ENCODE results near the gene SAMHD1.

SAMHD1 gene

DNA sequence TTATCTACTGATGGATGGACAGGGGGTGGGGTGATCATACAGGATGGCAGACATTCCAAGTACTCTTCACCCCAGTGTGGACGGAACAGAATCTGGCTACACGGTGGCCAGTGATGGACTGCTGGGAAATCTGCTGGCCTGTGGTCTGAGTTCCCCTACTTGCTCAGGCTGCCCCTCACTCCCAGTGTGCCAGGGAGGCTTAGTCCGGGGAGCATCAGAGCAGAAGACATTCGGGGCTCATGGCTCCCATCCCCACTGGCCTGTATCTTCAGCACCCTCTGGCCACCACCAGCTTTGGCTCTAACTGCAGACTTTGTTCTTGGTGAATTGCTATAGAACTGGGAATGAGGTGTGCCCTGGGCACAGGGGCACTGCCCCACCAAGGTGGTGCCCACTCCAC, 60.3 kb downstream of the SAMHD1 start:
- H3K4me3 ChIP-seq (ENCODE audit: control insufficient read depth in 1 of 7, extremely low read depth in 1 of 7, insufficient read depth in 4 of 7, low read depth in 2 of 7, low read length in 6 of 7): no peak overlapping the region
- CTCF ChIA-PET: no interaction called here
- H3K4me1 ChIP-seq (ENCODE audit: control extremely low read depth in 1 of 4, control insufficient read depth in 4 of 4, insufficient read depth in 4 of 4, low read length in 3 of 4): peaks cover 0 to 6% (median 0%) of the 10 kb centered on the region in 4 experiments
- no peaks in the 10 kb centered on the region for H3K27me3 ChIP-seq (replicated peaks in 2 of 5; ENCODE audit: control insufficient read depth in 4 of 5, insufficient read depth in 5 of 5, low read length in 4 of 5)
- no peak for DNase-seq
- no peaks in the 10 kb centered on the region for H3K9me3 ChIP-seq (ENCODE audit: control extremely low read depth in 1 of 5, control insufficient read depth in 4 of 5, insufficient read depth in 2 of 5, low read depth in 1 of 5, low read length in 4 of 5)
- peaks cover 0 to 26% (median 0%) of the 10 kb centered on the region in 4 experiments for H3K36me3 ChIP-seq (ENCODE audit: control insufficient read depth in 4 of 4, insufficient read depth in 4 of 4, low read length in 3 of 4)
- H3K27ac ChIP-seq (ENCODE audit: insufficient read depth in 1 of 2, low read depth in 1 of 2, low read length in 2 of 2, poor library complexity in 1 of 2, severe bottlenecking in 2 of 2): no peak overlapping the region
- POLR2A ChIA-PET: no interaction called here
- whole genome bisulfite sequencing (ENCODE audit: insufficient coverage): 97% methylated on average over 3 of the region's 4 CpGs

DNA sequence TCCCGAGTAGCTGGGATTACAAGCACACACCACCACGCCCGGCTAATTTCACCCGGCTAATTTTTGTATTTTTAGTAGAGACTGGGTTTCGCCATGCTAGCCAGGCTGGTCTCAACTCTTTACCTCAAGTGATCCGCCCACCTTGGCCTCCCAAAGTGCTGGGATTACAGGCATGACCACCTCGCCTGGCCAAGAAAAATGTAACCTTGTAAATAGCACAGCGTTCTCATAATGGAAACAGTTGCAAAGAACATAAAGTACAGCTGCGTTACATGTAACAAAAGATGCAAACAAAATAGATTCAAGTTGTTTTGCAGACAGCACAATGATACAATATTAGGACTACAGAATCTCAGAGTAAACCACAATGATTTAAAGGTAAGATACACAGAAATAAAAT, 60.9 kb downstream of the SAMHD1 start:
- ChIA-PET POLR2A (no interaction called here), CTCF (interaction anchor here (1.2 kb wide), 1 partner anchor 22 kb away, joined by 3 read pairs; no protein-coding TSS in a partner anchor)
- Histone ChIP-seq H3K4me3 (ENCODE audit: control insufficient read depth in 1 of 7, extremely low read depth in 1 of 7, insufficient read depth in 4 of 7, low read depth in 2 of 7, low read length in 6 of 7) (no peak overlapping the region), H3K4me1 (ENCODE audit: control extremely low read depth in 1 of 4, control insufficient read depth in 4 of 4, insufficient read depth in 4 of 4, low read length in 3 of 4) (peaks cover 0 to 6% (median 0%) of the 10 kb centered on the region in 4 experiments), H3K36me3 (ENCODE audit: control insufficient read depth in 4 of 4, insufficient read depth in 4 of 4, low read length in 3 of 4) (peaks cover 0 to 26% (median 0%) of the 10 kb centered on the region in 4 experiments), H3K27ac (ENCODE audit: insufficient read depth in 1 of 2, low read depth in 1 of 2, low read length in 2 of 2, poor library complexity in 1 of 2, severe bottlenecking in 2 of 2) (no peak overlapping the region), H3K27me3 (replicated peaks in 2 of 5; ENCODE audit: control insufficient read depth in 4 of 5, insufficient read depth in 5 of 5, low read length in 4 of 5) (no peaks in the 10 kb centered on the region), H3K9me3 (ENCODE audit: control extremely low read depth in 1 of 5, control insufficient read depth in 4 of 5, insufficient read depth in 2 of 5, low read depth in 1 of 5, low read length in 4 of 5) (no peaks in the 10 kb centered on the region)
- no peak for DNase-seq
- whole genome bisulfite sequencing (ENCODE audit: insufficient coverage): 98% methylated on average over 8 of the region's 9 CpGs

DNA sequence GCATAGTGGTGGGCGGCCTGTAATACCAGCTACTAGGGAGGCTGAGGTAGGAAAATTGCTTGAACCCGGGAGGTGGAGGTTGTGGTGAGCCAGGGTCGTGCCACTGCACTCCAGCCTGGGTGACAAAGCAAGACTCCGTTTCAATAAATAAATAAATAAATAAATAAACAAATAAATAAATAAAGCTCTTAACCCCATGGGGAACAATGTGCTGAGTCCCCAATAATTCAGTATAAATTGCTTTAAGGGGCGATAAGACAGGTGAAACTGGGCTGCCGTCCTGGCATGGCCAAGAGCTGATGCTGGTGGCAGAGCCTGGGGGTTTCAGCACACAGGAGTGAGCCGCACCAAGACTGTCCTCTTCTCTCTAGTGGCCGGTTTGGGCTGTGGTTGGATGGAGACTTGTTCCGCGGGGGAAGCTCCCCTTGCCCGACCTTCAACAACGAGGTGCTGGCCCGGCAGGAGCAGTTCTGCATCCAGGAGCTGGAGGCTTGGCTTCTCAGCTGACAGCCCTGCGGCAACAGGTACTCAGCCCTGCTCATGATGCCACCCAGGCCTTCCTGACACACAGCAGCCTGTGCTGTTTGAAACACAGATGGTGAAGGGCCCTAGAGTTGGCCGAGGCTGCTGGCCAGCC, 62.5 kb downstream of the SAMHD1 start:
- Histone ChIP-seq H3K9me3 (ENCODE audit: control extremely low read depth in 1 of 5, control insufficient read depth in 4 of 5, insufficient read depth in 2 of 5, low read depth in 1 of 5, low read length in 4 of 5) (no peaks in the 10 kb centered on the region), H3K4me3 (ENCODE audit: control insufficient read depth in 1 of 7, extremely low read depth in 1 of 7, insufficient read depth in 4 of 7, low read depth in 2 of 7, low read length in 6 of 7) (no peak overlapping the region), H3K36me3 (ENCODE audit: control insufficient read depth in 4 of 4, insufficient read depth in 4 of 4, low read length in 3 of 4) (peaks cover 0 to 26% (median 0%) of the 10 kb centered on the region in 4 experiments), H3K27me3 (replicated peaks in 2 of 5; ENCODE audit: control insufficient read depth in 4 of 5, insufficient read depth in 5 of 5, low read length in 4 of 5) (no peaks in the 10 kb centered on the region), H3K27ac (ENCODE audit: insufficient read depth in 1 of 2, low read depth in 1 of 2, low read length in 2 of 2, poor library complexity in 1 of 2, severe bottlenecking in 2 of 2) (no peak overlapping the region), H3K4me1 (ENCODE audit: control extremely low read depth in 1 of 4, control insufficient read depth in 4 of 4, insufficient read depth in 4 of 4, low read length in 3 of 4) (peaks cover 0 to 6% (median 0%) of the 10 kb centered on the region in 4 experiments)
- POLR2A ChIA-PET: no interaction called here
- DNase-seq: no peak
- WGBS (ENCODE audit: insufficient coverage): 98% methylated on average over 7 of the region's 15 CpGs
- CTCF ChIA-PET: interaction anchor here (0.6 to 2.8 kb wide), 7 partner anchors 16 to 276 kb away, joined by 3 to 7 read pairs (median 3); no protein-coding TSS in a partner anchor

DNA sequence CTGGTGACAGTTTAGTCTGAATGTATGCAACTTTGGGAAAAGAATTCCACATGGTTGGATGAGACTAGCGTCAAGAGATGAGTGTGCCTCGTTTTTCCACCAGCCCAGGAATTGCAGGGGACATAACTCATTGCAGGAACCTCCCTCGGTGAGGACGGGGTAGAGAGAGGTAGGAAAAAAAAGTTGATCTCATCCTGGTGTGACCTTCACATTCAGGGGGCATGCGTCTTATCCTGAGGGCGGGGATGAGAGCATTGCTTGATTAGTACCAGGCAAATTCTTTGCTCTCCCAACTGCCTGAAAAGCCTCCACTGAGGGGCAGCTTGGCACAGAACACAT, 63.8 kb downstream of the SAMHD1 start:
- H3K36me3 ChIP-seq (ENCODE audit: control insufficient read depth in 4 of 4, insufficient read depth in 4 of 4, low read length in 3 of 4): peaks cover 0 to 17% (median 0%) of the 10 kb centered on the region in 4 experiments
- peaks cover 0 to 6% (median 0%) of the 10 kb centered on the region in 4 experiments for H3K4me1 ChIP-seq (ENCODE audit: control extremely low read depth in 1 of 4, control insufficient read depth in 4 of 4, insufficient read depth in 4 of 4, low read length in 3 of 4)
- WGBS (ENCODE audit: insufficient coverage): 81% methylated on average over 6 of the region's 6 CpGs
- no peak overlapping the region for H3K4me3 ChIP-seq (ENCODE audit: control insufficient read depth in 1 of 7, extremely low read depth in 1 of 7, insufficient read depth in 4 of 7, low read depth in 2 of 7, low read length in 6 of 7)
- ChIA-PET POLR2A (no interaction called here), CTCF (interaction anchor here (0.7 to 2.8 kb wide), 8 partner anchors 11 to 1319 kb away, joined by 3 to 17 read pairs (median 4); no protein-coding TSS in a partner anchor)
- no peak overlapping the region for H3K27ac ChIP-seq (ENCODE audit: insufficient read depth in 1 of 2, low read depth in 1 of 2, low read length in 2 of 2, poor library complexity in 1 of 2, severe bottlenecking in 2 of 2)
- no peak for DNase-seq
- H3K27me3 ChIP-seq (replicated peaks in 2 of 5; ENCODE audit: control insufficient read depth in 4 of 5, insufficient read depth in 5 of 5, low read length in 4 of 5): no peaks in the 10 kb centered on the region
- H3K9me3 ChIP-seq (ENCODE audit: control extremely low read depth in 1 of 5, control insufficient read depth in 4 of 5, insufficient read depth in 2 of 5, low read depth in 1 of 5, low read length in 4 of 5): no peaks in the 10 kb centered on the region

DNA sequence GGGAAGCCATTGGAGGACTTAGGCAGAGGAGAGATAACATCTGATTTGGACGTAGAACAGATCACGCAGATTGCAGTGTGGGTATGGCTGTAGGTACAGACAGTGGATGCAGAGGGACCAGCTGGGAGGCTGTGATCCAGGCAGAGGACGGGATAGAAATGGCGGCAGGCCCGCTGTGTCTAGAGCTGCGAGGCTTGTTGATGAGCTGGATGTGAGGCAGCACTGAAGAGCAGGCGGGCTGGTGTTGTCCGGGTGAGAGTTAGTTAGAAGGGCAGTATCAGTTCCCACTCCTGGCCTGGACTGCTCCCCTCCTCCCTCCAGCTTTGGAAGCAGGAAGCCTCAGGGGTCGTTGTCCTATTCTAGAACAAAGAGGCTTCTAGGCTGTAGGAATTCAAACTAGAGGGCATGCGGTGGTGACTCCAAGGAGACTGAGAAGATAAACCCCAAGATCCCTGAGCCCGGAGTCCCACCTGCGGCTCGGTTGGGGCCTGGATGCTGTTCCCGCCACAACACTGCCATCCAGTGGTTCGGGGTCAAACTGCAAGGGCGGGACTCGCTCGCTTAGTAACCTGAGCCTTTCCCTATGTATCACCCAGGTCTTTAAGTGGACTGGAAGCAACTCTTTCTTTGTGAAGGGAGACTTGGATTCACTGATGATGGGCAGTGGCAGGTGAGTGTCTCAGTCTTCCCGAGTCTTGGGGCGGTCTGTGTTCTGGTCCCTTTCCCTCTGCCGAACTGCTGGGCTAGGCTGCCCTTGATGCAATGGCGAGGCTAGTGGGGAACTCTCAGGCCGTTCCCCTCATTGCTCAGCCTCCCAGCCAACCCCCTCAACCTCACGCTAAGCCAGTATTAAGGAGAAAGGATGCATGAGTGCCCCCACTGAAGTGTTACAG, 64.4 kb downstream of the SAMHD1 start:
- no peaks in the 10 kb centered on the region for H3K27me3 ChIP-seq (replicated peaks in 2 of 5; ENCODE audit: control insufficient read depth in 4 of 5, insufficient read depth in 5 of 5, low read length in 4 of 5)
- peaks cover 0 to 6% (median 0%) of the 10 kb centered on the region in 4 experiments for H3K4me1 ChIP-seq (ENCODE audit: control extremely low read depth in 1 of 4, control insufficient read depth in 4 of 4, insufficient read depth in 4 of 4, low read length in 3 of 4)
- DNase-seq: peak; percentile 70 to 85 (median 76)
- WGBS (ENCODE audit: insufficient coverage): 40% methylated on average over 15 of the region's 24 CpGs
- CTCF ChIA-PET: interaction anchor here (0.6 to 2.8 kb wide), 21 partner anchors 8 to 381 kb away, joined by 3 to 17 read pairs (median 3); partner anchors contain the start of gene TLDC2
- H3K4me3 ChIP-seq (ENCODE audit: control insufficient read depth in 1 of 7, extremely low read depth in 1 of 7, insufficient read depth in 4 of 7, low read depth in 2 of 7, low read length in 6 of 7): peak overlapping the region in 1 of 7 experiments; percentile 45
- no peak overlapping the region for H3K27ac ChIP-seq (ENCODE audit: insufficient read depth in 1 of 2, low read depth in 1 of 2, low read length in 2 of 2, poor library complexity in 1 of 2, severe bottlenecking in 2 of 2)
- no peaks in the 10 kb centered on the region for H3K9me3 ChIP-seq (ENCODE audit: control extremely low read depth in 1 of 5, control insufficient read depth in 4 of 5, insufficient read depth in 2 of 5, low read depth in 1 of 5, low read length in 4 of 5)
- H3K36me3 ChIP-seq (ENCODE audit: control insufficient read depth in 4 of 4, insufficient read depth in 4 of 4, low read length in 3 of 4): peaks cover 0 to 14% (median 0%) of the 10 kb centered on the region in 4 experiments
- POLR2A ChIA-PET: interaction anchor here (0.6 kb wide), 1 partner anchor 13 kb away, joined by 7 read pairs; no protein-coding TSS in a partner anchor

DNA sequence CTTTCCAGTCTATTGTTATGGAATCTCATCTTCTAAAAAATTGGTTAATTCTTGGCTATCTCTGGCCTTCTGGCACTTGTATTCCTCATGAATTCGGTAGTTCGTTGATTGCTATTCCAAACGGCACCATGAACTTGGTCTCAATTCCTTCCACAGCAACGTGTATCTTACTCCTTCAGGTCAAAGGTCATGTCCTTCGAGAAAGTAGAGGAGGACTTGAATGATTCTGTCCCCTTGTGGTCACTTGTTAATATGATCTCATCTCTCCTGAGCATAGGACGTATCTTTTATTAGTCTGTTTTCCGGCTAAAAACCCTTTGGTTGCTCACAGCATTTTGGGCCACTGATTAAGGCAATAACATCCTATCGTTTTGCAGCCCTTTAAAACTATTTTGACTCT, 66.2 kb downstream of the SAMHD1 start:
- peaks cover 0 to 5% (median 0%) of the 10 kb centered on the region in 4 experiments for H3K36me3 ChIP-seq (ENCODE audit: control insufficient read depth in 4 of 4, insufficient read depth in 4 of 4, low read length in 3 of 4)
- no peak overlapping the region for H3K4me3 ChIP-seq (ENCODE audit: control insufficient read depth in 1 of 7, extremely low read depth in 1 of 7, insufficient read depth in 4 of 7, low read depth in 2 of 7, low read length in 6 of 7)
- peaks cover 0 to 6% (median 0%) of the 10 kb centered on the region in 4 experiments for H3K4me1 ChIP-seq (ENCODE audit: control extremely low read depth in 1 of 4, control insufficient read depth in 4 of 4, insufficient read depth in 4 of 4, low read length in 3 of 4)
- H3K9me3 ChIP-seq (ENCODE audit: control extremely low read depth in 1 of 5, control insufficient read depth in 4 of 5, insufficient read depth in 2 of 5, low read depth in 1 of 5, low read length in 4 of 5): no peaks in the 10 kb centered on the region
- ChIA-PET POLR2A (no interaction called here), CTCF (interaction anchor here (1.0 to 2.6 kb wide), 3 partner anchors 13 to 77 kb away, joined by 4 to 17 read pairs (median 6); no protein-coding TSS in a partner anchor)
- H3K27me3 ChIP-seq (replicated peaks in 2 of 5; ENCODE audit: control insufficient read depth in 4 of 5, insufficient read depth in 5 of 5, low read length in 4 of 5): no peaks in the 10 kb centered on the region
- H3K27ac ChIP-seq (ENCODE audit: insufficient read depth in 1 of 2, low read depth in 1 of 2, low read length in 2 of 2, poor library complexity in 1 of 2, severe bottlenecking in 2 of 2): no peak overlapping the region
- WGBS (ENCODE audit: insufficient coverage): 82% methylated on average over 6 of the region's 8 CpGs
- DNase-seq: no peak
